ENCODE measurements around the gene SSTR4.
"Not testable (repeated sequence)": the region's sequence is repeated elsewhere in the genome, so short reads cannot be mapped to it uniquely, and the experiment has no call there.

DNA sequence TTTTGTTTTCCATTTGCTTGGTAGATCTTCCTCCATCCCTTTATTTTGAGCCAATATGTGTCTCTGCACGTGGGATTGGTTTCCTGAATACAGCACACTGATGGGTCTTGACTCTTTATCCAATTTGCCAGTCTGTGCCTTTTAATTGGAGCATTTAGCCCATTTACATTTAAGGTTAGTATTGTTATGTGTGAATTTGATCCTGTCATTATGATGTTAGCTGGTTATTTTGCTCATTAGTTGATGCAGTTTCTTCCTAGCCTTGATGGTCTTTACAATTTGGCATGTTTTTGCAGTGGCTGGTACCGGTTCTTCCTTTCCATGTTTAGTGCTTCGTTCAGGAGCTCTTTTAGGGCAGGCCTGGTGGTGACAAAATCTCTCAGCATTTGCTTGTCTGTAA, 43.7 kb upstream of the SSTR4 start:
- TF ChIP-seq POLR2A (IDR thresholded peaks at IDR 0.05; ENCODE audit: low read depth, low read length); POLR2AphosphoS5 (IDR thresholded peaks at IDR 0.05; ENCODE audit: low read depth, low read length); TAF1 (IDR thresholded peaks at IDR 0.05; ENCODE audit: borderline replicate concordance, low read depth, low read length): not testable (repeated sequence)
